MM.1S (cell line): ENCODE results near the gene SLC25A1.

Source experiments
- CTCF ChIP-seq: fragments of 300-600 bp; sonication (generic); IDR thresholded peaks from 2 replicates; pipeline ENCODE4 v1.5.1; 2016; ENCODE audit warnings: antibody characterized with exemption, low read length, mixed read lengths
- EZH2 ChIP-seq: fragments of 300-600 bp; sonication (generic); optimal IDR thresholded peaks from 2 replicates; pipeline ENCODE3; 2017; ENCODE audit warnings: low read depth, mild to moderate bottlenecking, antibody characterized with exemption, low read length, mixed read lengths

- TF ChIP-seq CTCF (no peak), EZH2 (no peak)
Observed at GRCh38 chr22:19204640-19205039, 26.1 kb upstream of the SLC25A1 start.
